ENCODE measurements around the gene ZNRF3.

Gene ZNRF3

DNA sequence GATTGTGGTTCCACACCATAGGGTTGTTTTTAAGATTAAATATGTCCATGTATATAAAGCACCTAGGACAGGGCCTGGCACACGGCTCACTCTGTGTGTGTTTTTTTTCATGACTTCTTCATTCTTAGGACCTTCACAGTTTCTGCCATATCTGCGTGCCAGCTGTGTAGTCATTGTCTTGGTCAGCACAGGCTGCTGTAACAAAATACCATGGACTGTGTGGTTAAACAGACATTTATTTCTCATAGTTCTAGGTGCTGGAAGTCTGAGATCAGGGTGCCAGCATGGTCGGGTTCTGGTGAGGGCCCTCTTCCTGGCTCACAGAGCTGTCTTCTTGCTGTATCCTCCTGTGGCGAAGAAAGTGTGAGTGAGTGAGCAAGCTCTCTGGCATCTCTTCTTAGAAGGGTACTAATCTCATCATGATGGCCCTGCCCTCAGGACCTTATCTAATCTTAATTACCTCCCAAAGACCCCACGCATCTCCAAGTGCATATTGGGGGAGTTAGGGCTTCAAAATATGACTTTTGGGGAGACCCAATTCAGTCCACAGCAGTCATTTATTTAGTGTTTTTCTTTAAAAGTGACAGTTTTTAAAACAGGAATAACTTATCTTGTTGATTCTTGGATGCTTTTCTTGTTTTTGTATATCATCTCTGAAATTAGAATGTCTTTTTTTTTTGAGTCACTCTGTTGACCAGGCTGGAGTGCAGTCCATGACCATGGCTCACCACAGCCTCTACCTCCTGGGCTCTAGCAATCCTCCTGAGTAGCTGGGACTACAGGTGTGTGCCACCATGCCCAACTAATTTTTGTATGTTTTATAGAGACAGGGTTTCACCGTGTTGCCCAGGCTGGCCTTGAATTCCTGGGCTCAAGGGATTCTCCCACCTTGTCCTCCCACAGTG lies 70.9 kb downstream of the ZNRF3 start:
- DNase-seq = no peak

- peak; percentile 88 for DNase-seq
Measured at GRCh38 chr22:28955817-28956216, 72.4 kb downstream of the ZNRF3 start.

DNA sequence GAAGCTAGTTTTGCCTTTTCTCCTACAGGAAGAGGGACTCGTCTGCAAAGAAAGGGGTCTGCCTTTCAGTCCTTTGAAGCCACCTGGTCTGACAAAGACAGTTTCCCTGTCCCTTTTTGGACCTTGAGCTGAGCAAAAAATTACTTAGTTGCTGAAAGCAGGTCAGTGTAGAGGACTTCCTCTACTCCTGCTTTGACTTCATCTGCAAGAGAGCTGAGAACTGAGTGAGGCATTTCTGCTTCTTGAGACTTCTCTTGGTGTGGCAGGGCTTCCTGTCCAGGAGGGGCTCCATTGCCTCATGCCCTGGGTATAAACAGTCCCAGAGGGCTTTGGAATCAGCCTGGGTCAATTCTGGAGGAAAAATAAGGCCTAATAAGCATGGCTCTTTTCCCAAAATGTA lies 73.1 kb downstream of the ZNRF3 start:
- no peak for DNase-seq

DNA sequence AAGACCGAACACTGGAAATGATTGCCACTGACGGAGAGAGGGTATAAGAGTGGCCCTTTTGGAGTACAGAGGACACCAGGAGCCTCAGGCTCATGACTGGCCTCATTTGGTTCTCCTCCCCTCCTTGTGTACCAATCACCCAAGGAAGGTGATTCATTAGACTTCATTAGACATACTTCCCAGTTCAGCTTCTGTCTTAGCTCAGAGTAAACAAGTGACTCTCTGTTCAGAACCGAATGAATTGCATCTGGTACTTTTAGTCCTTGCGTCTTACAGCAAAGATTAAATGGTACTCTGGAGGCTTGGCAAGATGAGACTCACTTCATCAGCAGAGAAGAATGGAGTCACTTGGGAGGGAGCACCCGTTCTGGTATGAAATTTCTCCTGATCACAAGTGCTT lies 75.2 kb downstream of the ZNRF3 start:
- no peak for DNase-seq

DNA sequence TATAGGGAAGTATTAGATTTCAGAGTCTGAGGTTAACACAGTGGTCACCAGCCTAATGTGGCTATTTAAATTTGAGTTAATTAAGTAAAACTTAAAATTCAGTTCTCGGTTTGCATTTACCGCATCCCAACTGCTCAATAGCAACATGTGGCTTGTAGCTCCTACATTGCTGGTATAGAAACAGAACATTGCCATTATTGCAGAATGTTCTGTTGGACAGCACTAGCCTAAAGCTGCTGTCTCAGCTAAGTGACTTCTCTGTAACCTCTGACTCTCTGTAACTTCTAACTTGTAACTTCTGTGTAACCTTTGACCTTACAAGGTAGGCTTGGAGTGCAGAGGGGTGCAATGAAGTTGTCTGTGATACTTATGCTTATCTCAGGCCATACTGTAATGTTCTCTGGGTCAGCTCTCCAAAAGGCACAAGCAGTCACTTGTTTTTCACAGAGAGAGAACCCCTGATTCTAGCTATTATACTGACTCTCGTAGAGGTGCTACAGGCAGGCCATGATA lies 78.7 kb downstream of the ZNRF3 start:
- DNase-seq = no peak

DNA sequence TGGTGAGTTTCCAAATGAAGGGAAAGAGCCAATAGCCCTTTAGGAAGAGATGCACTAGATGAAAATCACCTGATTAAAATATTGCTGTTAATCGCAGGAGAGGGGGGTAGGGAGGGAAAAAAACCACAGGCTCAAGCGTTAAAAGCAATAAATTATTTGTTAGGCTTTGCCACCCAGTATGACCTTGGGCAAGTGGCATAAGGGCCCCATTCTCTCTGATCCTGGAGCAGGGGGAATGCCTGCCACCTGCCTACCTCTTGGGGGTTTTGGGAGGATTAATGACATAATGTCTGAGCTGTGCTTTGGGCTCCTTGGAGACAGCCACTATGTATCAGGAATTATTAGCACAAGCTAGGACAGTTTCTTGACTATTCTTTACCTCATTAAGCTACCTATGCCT lies 80.0 kb downstream of the ZNRF3 start:
- DNase-seq = no peak

DNA sequence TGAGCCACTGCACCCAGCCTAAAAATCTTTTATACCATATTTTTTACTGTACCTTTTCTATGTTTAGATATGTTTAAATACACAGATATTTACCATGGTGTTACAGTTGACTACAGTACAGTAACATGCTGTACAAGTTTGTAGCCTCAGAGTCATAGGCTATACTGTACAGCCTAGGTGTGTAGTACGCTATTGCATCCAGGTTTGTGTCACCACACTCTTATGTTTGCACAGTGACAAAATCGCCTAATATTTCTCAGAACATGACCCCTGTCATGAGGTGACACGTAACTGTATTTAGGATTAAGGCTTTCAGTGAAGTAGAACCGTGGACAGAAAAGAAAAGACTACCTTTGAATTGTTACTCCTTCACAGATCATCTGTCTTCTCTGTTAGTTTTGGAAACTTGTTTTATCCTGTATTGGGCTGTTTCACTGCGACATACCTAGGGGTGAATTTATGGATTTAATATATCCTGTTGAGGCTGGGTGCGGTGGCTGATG lies 83.8 kb downstream of the ZNRF3 start:
- no peak for DNase-seq

DNA sequence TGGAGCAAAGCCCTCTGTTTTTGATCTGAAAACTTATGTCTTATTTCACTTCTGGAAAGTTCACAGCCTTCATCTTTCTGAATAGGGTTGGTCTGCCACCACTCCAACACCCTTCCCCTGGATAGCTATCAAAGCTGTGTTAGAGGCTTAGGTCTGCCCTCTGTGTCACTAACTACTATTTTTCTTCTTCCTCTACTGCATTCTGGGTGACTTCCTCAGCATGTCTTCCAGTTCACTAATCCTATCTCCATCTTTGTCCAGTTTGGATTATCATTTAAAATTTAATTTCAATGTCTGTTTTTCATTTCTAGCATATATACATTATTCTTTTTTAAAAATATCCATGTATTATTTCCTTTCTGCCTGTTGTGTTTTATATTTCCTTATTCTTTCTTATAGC lies 84.6 kb downstream of the ZNRF3 start:
- no peak for DNase-seq

DNA sequence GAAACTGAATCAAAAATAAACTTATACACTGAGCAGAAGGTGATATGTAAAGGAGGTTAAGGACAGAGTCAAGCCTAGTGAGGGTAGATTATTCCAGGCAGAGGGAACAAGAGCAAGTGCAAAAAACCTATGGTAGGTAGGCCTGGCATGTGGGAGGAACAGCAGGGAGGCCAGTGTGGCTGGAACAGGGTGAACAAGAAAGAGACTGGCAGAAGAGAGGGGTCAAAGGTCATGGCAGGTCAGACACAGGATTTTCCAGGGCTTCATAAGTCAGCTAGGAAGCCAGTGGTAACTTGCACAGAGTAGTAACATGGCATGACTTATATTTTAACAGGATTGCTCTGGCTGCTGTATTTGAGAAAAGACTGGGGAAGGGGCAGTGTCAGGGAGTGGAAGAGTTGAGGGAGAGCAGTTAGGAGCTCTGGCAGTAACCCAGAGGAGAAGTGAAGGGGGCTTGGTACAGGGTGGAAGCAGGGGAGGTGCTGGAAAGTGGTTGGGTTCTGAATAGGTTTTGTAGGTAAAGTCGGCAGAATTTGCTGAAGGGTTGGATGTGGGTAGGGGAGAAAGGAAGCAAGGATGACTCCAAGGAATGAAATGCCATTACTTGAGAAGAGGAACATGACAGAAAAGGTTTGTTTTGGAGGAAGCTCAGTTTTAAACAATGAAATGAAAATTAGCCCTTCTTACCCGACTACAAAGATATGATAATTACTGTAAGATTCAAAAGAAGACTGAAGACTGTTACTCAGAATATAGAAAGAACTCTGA lies 86.2 kb downstream of the ZNRF3 start:
- DNase-seq = no peak

DNA sequence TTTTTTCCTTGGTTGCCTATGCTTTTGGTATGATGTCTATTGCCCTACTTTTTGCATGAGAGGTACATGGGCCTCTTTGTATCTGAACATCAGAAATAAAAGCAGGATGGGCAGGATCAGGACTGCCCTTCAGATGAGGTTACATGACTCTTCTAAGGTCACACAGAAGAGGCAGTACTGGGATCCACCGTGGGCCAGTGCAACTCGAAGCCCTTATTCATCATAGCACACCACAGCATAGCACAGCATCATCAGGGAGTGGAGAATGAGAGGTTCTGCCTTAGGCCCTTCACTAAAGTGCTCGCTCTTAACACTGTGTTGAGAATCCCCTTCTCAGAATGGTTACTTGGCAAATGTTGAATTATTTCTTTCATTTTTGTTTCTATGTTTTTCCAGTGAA lies 90.0 kb downstream of the ZNRF3 start:
- DNase-seq = no peak

- no peak for DNase-seq
Measured at GRCh38 chr22:28977060-28977459, 93.7 kb downstream of the ZNRF3 start.

- DNase-seq = no peak
Measured at GRCh38 chr22:28977481-28977971, 94.2 kb downstream of the ZNRF3 start.

- no peak for DNase-seq
Measured at GRCh38 chr22:28978158-28978557, 94.8 kb downstream of the ZNRF3 start.

DNA sequence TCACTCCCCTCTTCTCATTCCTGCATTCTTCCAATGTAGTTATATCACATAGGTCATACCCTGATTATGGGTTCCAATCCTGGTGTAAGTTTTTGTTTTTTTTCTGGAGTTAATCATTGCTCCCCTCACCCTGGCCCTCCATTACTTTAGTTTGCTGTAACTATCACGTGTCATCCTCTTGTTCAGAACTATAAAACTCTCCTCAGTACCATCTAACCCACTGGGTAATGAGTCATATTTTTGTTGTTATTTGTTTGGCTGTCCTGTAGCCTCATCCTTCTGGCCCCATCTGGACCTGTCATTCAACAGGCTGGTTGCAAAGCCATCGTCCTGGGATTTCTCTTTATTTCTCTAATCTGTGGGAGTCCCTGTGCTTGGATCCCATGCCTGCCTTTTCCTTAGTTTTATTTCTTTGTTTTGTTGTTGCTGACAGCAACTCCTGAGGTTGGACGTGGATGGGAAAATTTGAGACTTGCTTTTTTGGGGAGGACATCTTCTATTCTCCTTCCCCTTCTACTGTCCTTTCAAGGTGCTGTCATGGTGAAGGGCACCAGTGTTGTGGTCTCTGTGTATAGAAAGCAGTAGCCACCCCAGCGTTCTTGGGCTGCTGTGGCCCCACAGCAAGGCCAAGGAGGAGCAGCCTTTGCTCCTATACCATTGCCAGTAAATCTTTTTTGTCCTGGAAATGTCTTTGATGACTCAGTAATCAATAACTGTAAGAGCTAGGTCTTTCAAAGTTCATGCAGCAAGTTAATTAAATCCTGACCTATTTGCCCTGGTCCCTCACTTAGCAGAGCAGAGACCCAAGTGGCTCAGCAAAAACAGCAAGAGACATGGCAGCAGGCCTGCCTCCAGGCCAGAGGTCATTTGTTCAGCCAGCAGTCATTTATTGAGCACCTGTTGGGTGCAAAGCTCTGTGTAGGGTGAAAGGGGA lies 95.8 kb downstream of the ZNRF3 start:
- no peak for DNase-seq

DNA sequence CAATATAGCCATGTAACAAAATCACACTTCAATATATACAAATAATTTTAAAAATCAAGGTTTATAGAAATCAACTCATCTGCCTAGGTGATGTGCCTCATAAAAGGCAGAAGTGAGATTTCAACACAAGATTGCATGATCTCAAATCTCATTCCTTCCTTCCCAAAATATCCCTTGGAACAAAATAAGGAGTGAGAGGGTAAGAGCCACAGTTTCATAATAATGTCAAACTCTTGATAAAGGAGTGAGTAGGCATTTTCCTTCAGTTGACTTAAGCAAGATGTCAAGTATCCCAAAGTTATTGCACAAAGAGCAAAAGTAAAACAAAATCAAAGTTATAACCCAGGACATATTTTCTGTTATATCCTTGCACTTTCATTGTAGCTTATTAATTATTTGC lies 97.0 kb downstream of the ZNRF3 start:
- no peak for DNase-seq

- DNase-seq = no peak
Measured at GRCh38 chr22:28981818-28982499, 98.6 kb downstream of the ZNRF3 start.

- no peak for DNase-seq
Measured at GRCh38 chr22:28983190-28983589, 99.8 kb downstream of the ZNRF3 start.

DNA sequence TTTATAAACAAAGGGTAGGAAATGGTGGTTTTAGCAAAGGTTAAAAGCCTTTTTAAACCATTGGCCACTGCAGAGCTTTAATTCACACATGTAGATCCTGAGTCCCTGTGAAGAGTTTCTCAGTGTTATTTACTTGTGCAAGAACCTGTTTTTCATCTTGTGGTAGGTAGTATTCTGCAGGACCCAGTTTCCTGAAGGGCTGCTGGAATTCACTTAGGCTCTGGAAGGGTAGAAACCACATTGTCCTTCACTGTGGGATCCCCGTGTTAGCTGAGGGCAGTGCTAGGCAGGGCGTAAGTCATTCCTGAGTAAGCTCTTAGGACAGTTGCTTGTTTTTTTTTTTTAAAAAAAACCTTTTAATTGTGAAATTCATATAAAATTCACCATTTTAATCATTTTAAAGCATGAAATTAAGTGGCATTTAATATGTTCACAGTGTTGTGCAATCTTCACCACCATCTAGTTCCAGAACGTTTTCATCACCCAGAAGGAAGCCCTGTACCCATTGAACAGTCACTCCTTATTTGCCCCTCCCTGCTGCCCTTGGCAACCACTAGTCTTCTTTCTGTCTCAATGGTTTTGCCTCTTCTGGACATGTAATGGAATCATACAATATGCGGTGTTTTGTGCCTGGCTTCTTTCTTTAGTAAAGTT lies 100.5 kb downstream of the ZNRF3 start:
- DNase-seq = no peak

GRCh38 chr22:28984482-28985158 lies 101.2 kb downstream of the ZNRF3 start:
- no peak for DNase-seq

- DNase-seq = no peak
Measured at GRCh38 chr22:28985581-28986290, 102.4 kb downstream of the ZNRF3 start.

Measured in stimulated activated CD8-positive, alpha-beta memory T cell treated with anti-CD3 and anti-CD28 coated beads, Interleukin-4, amount 100 ng/mL, for 48 hours (primary cell).